Measurements from ENCODE around the gene PRKD2. TPM values are rescaled to one million over a fixed set of nuclear protein-coding genes. Genes with fewer than 3 reads are reported as not detected.
"Not testable (repeated sequence)": the region's sequence is repeated elsewhere in the genome, so short reads cannot be mapped to it uniquely, and the experiment has no call there.

The PRKD2 gene
- total RNA-seq, 1 donor = 50.4 TPM

GRCh38 chr19:46713781-46714443 is 3.0 kb downstream of the PRKD2 start:
- peak in 2 of 3 donors; percentile 94 to 98 for DNase-seq (ENCODE audit: low read depth in 2 of 3, low spot score in 2 of 3)

DNA sequence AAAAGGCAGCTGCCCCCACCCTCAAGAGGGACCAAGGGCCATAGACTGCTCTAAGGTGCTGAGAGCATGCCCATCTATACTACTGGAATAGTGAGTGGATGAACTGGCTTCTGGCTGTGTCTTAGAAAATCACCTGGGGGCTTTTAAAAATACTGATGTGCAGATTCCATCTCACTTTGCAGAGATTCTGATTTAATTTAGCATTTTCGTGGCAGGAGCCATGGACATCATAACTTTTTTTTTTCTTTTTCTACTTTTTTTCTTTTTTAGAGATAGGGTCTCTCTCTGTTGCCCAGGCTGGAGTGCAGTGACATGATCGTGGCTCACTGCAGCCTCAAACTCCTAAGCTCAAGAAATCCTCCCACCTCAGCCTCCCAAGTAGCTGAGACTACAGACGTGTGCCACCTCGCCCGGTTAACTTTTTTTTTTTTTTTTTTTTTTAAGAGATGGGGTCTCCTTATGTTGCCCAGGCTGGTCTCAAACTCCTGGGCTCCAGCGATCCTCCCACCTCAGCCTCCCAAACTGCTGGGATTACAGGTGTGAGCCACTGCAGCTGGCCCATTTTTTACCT is 4.1 kb downstream of the PRKD2 start:
- DNase-seq (ENCODE audit: low read depth in 2 of 3, low spot score in 2 of 3) = not testable (repeated sequence)

- DNase-seq (ENCODE audit: low read depth in 2 of 3, low spot score in 2 of 3) = no peak
These were observed 6.2 kb downstream of the PRKD2 start for GRCh38 chr19:46710687-46711086.

DNA sequence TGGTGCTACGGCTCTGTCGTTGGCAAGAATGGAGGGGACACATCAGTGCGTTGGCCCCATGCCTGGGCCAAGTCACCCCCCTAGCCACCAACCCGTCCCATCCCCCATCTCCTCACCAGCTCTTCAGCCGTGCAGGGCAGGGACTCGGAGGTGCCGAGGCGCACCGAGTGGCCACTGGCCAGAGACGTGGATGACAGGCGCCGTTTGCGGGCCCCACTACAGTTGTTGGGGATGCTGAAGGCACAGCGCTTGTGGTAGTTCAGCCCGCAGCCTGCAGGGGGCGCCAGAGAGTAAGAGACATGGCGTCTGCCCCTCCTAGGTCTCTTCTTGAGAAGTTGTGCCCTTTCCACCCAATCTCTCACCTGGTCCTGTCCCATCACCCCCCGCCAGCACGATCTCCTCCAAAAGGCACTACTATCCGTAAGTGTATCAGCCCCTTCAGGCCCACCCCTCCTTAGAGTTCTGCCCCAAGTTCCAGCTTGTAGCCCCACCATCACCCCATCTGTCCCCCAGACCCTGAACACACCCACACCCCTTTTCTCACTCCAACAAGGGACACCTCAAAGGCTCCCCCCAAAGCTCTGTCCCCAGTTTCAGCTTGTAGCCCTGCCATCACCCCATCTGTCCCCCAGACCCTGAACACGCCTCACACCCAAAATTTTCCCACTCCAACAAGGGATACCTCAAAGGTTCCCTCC is 12.4 kb downstream of the PRKD2 start:
- DNase-seq (ENCODE audit: low read depth in 2 of 3, low spot score in 2 of 3) = peak in 2 of 3 donors; percentile 75 to 80

- no peak for DNase-seq (ENCODE audit: low read depth in 2 of 3, low spot score in 2 of 3)
These were observed 16.2 kb downstream of the PRKD2 start for GRCh38 chr19:46700704-46701103.

DNA sequence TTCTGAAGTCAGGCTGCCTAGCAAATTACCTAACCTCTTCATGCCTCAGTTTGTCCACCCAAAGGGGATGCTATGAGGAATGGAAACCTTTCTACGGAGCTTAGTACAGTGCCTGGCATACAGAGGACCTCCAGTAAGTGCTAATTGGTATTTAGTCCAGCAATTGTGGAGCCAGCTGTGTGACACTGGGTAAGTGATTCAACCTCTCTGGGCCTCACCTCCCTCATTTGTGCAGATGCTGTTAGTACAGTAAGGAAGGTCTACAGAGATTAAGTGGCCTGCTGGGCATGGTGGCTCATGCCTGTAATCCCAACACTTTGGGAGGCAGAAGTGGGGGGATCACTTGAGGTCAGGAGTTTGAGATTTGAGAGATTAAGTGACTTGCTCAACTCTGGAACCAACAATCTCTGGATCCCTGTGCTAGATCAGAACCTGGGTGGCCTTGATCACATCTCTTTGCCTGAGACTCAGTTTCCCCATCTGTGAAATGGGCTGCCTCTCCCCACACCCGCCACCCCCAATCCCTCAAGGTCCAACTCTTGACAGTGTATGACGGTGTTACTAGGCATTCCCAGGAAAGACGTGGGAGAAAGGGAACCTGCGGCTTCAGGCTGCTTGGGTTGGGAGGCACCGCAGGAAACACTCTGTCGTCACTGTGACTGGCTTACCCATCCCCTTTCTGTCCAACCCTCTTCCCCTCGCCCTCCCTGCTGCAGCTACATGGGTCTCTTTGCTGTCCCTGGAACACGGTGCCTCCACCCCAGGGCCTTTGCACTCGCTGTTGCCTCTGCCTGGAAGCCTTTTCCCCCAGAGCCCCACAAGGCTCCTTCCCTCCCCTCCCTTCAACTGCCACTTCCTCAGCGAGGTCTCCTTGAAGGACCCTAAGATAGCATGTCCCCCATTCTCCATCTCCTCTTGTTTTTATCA is 18.3 kb downstream of the PRKD2 start:
- DNase-seq (ENCODE audit: low read depth in 2 of 3, low spot score in 2 of 3) = no peak

DNA sequence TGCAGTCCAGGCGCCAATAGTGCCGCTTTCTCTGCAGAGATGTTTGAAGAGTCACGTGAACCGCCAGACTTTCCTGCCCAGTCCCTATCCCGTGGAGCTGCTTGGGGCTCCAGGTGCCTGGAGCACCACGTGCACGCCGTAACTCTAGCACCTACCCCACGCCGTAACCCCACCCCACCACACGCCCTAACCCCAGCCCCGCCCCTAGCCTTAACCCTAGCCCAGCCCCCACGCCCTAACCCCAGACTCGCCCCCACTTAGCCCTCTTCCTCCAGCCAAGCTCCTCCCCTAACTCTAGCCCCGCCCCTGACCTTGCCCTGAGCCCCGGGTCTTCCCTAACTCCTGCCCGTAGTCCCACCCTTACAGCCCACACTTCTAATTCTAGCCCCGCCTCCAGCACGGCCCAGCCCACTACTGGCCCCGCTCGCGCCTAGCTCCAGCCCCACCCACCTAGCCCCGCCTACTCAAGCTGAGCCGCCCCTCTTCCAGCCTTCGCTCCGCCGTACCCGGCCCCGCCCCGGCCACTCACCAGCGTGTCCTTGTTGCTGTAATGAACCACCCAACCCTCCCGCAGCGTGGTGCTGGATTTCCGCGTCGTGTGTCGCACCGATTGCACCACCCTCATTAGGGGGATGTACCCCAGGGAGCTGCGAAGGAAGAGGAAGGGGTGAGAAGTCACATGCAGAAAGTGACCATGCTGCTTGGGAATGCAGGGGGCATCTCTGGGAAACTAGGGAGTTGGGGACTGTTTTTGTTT is 19.5 kb downstream of the PRKD2 start:
- no peak for DNase-seq (ENCODE audit: low read depth in 2 of 3, low spot score in 2 of 3)

DNA sequence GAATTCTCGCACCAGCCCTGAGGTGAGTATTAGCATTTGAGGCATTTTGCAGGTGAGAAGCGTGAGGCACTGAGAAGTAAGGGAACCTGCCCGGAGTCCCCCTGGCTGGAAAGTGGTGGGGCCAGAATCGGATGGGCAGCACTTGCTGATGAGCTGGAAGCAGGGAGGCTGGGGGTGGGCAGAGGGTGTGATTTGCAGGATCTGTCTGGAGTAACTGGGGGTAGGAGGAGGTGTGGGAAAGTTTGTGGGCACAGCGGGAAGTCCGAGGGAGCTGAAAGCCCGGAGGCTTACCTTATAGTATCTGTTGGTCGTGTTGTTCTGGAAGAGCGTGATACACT is 20.1 kb downstream of the PRKD2 start:
- no peak for DNase-seq (ENCODE audit: low read depth in 2 of 3, low spot score in 2 of 3)

DNA sequence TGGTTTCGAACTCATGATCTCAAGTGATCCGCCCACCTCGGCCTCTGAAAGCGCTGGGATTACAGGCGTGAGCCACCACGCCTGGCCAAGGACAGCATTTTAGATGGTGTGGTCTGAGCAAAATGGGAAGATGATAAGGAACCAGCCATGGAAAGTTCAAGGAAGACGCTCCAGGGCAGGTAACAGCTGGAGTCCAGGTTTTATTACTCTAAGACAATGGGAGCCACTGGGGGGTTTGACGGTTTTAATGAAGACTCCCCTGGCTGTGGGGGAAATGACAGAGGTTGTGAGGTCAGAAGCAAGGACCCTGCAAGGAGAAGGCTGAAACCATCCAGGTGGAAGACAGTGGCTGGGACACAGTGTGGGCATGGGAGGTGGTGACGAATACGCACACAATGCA is 20.9 kb downstream of the PRKD2 start:
- no peak for DNase-seq (ENCODE audit: low read depth in 2 of 3, low spot score in 2 of 3)

- DNase-seq (ENCODE audit: low read depth in 2 of 3, low spot score in 2 of 3) = no peak
These were observed 23.2 kb downstream of the PRKD2 start for GRCh38 chr19:46693760-46694159.

- DNase-seq (ENCODE audit: low read depth in 2 of 3, low spot score in 2 of 3) = no peak
These were observed 23.8 kb downstream of the PRKD2 start for GRCh38 chr19:46692918-46693722.

DNA sequence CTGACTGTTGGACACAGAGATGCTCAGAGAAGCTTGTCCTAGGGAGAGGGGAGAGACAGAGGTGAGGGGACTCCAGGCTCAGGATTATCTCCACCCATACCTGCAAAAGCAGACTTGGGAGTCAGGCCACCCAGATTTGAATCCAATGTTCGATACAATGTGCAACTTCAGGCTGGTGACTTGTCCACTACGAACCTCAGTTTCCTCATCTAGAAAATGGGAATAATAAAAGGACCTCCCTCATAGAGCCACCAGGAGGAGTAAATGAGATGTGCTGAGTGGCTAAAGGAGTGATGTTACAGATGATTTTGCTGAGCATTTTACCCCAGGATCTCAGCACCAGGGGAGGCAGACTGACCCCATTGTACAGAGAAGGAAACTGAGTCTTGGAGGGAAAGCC is 25.0 kb downstream of the PRKD2 start:
- DNase-seq (ENCODE audit: low read depth in 2 of 3, low spot score in 2 of 3) = no peak

GRCh38 chr19:46691104-46691503 is 25.8 kb downstream of the PRKD2 start:
- DNase-seq (ENCODE audit: low read depth in 2 of 3, low spot score in 2 of 3) = no peak

- DNase-seq (ENCODE audit: low read depth in 2 of 3, low spot score in 2 of 3) = no peak
These were observed 27.6 kb downstream of the PRKD2 start for GRCh38 chr19:46689358-46689757.

- DNase-seq (ENCODE audit: low read depth in 2 of 3, low spot score in 2 of 3) = no peak
These were observed 29.3 kb downstream of the PRKD2 start for GRCh38 chr19:46687438-46688145.

- no peak for DNase-seq (ENCODE audit: low read depth in 2 of 3, low spot score in 2 of 3)
These were observed 31.7 kb downstream of the PRKD2 start for GRCh38 chr19:46685189-46685588.

GRCh38 chr19:46678110-46678732 is 38.7 kb downstream of the PRKD2 start:
- DNase-seq (ENCODE audit: low read depth in 2 of 3, low spot score in 2 of 3) = peak in 2 of 3 donors; percentile 49 to 51

DNA sequence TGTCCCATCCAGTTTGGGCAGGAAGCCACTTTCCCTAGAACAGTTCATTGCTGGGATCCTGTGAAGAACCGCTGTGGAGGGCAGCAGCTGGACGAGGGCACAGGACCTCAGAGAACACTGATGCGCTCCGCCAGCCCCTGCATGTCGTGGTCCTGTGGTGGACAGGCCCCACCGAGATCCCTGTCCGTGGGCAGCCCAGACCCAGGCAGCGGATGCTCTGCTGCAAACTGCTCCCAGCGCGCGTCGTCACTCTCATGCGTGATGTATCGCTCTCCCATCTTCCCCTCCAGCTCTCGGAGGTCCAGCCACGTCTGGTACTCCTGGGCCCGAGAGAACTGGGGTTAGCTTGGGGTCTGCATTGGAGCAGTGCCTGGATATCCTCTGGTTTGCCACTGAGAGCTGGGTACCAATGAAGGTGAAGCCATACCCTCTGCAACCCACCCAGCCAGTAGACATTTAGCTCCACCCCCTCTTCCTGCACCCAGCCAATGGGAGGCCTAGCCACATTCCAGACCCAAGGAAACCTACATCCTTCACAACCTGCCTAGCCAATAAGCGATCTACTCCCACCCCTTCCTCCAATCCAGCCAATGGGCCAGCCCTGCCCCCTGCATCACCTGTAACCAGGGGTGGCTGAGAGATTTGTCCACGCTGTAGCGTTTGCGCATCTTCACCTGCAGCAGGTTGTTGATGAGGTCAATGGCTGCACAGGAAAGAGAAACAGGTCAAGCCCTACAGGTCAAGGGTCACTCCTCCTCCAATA is 42.3 kb downstream of the PRKD2 start:
- DNase-seq (ENCODE audit: low read depth in 2 of 3, low spot score in 2 of 3) = no peak
